Astrocyte (in vitro differentiated cells and primary cell): ENCODE measurements around the gene CXXC4. TPM values are rescaled to one million over a fixed set of nuclear protein-coding genes. Genes with fewer than 3 reads are reported as not detected.

Experiments used
- DNase-seq: peaks from one replicate; pipeline ENCODE4 v3.0.0-alpha.2; 2010; ENCODE audit warnings: low read depth
- FAIRE-seq: peaks from 2 replicates; lab custom pipeline; 2011; peaks lifted over from hg19 to GRCh38; lab: Jason Lieb, UNC
- H2AFZ ChIP-seq: 2 replicates; pipeline ENCODE4 v1.6.0; 2012; ENCODE audit warnings: low read depth, low read length, inconsistent platforms
- H3K27ac ChIP-seq: 2 replicates; pipeline ENCODE4 v1.5.1; 2011; ENCODE audit warnings: low read depth, low read length, inconsistent platforms
- H3K27me3 ChIP-seq: 2 replicates; pipeline ENCODE4 v1.6.0; 2011; ENCODE audit warnings: low read length, inconsistent platforms; ENCODE audit not compliant: insufficient read depth
- H3K36me3 ChIP-seq: 2 replicates; pipeline ENCODE4 v1.5.1; 2011; ENCODE audit warnings: low read length, inconsistent platforms; ENCODE audit not compliant: insufficient read depth
- H3K4me1 ChIP-seq: 2 replicates; pipeline ENCODE4 v1.5.1; 2011; ENCODE audit warnings: low read length, inconsistent platforms; ENCODE audit not compliant: insufficient read depth
- H3K4me2 ChIP-seq: 2 replicates; pipeline ENCODE4 v1.6.0; 2012; ENCODE audit warnings: low read length, inconsistent platforms
- H3K4me3 ChIP-seq: 2 replicates; pipeline ENCODE4 v1.5.1; 2011; ENCODE audit warnings: low read depth, mild to moderate bottlenecking, low read length, inconsistent platforms; ENCODE audit not compliant: insufficient read depth
- H3K79me2 ChIP-seq: 2 replicates; pipeline ENCODE4 v1.6.0; 2012; ENCODE audit warnings: mild to moderate bottlenecking, low read length, inconsistent platforms; ENCODE audit not compliant: insufficient read depth
- H3K9ac ChIP-seq: 2 replicates; pipeline ENCODE4 v1.6.0; 2012; ENCODE audit warnings: mild to moderate bottlenecking, low read length, inconsistent platforms
- H3K9me3 ChIP-seq: 2 replicates; pipeline ENCODE4 v1.5.1; 2012; ENCODE audit warnings: low read depth, mild to moderate bottlenecking, low read length, inconsistent platforms; ENCODE audit not compliant: insufficient read depth
- H4K20me1 ChIP-seq: 2 replicates; pipeline ENCODE4 v1.6.0; 2012; ENCODE audit warnings: low read length, inconsistent platforms; ENCODE audit not compliant: insufficient read depth
- H3K27ac Mint-ChIP-seq: one replicate; pipeline ENCODE4 v1.8.0; 2021; ENCODE audit warnings: mild to moderate bottlenecking, mixed read lengths; ENCODE audit not compliant: unreplicated experiment
- H3K27me3 Mint-ChIP-seq: one replicate; pipeline ENCODE4 v1.8.0; 2021; ENCODE audit warnings: low read depth, mixed read lengths; ENCODE audit not compliant: unreplicated experiment
- H3K36me3 Mint-ChIP-seq: one replicate; pipeline ENCODE4 v1.8.0; 2021; ENCODE audit warnings: low read depth, mixed read lengths; ENCODE audit not compliant: unreplicated experiment
- H3K4me1 Mint-ChIP-seq: one replicate; pipeline ENCODE4 v1.8.0; 2021; ENCODE audit warnings: low read depth, mixed read lengths; ENCODE audit not compliant: unreplicated experiment
- H3K4me3 Mint-ChIP-seq: one replicate; pipeline ENCODE4 v1.8.0; 2021; ENCODE audit warnings: mild to moderate bottlenecking, moderate library complexity, mixed read lengths; ENCODE audit not compliant: unreplicated experiment
- H3K9me3 Mint-ChIP-seq: one replicate; pipeline ENCODE4 v1.8.0; 2021; ENCODE audit warnings: mild to moderate bottlenecking, mixed read lengths; ENCODE audit not compliant: unreplicated experiment
- CTCF ChIP-seq: IDR thresholded peaks from 2 replicates; pipeline ENCODE4 v1.5.1; 2011; ENCODE audit warnings: low read depth, mild to moderate bottlenecking, inconsistent platforms, low read length, moderate library complexity; ENCODE audit not compliant: insufficient read depth
- EZH2 ChIP-seq: IDR thresholded peaks from 2 replicates; pipeline ENCODE4 v1.6.1; 2012; ENCODE audit warnings: mild to moderate bottlenecking, low read length, inconsistent platforms; ENCODE audit not compliant: insufficient read depth
- total RNA-seq: library from RNA; stranded (reverse); gene quantifications from 2 replicates; pipeline ENCODE4 v1.2.1, GENCODE V29; 2021

Gene CXXC4
- total RNA-seq, 1 donor from 2014 or later: 10.6 TPM

GRCh38 chr4:104490096-104490769, 4.5 kb downstream of the CXXC4 start:
- H2AFZ ChIP-seq: peak overlapping the region; percentile 91
- no peaks in the 10 kb centered on the region for H4K20me1 ChIP-seq
- H3K9me3 ChIP-seq: no peaks in the 10 kb centered on the region
- DNase-seq (peak; percentile 6), FAIRE-seq (no peak)
- Mint-ChIP-seq H3K27ac (peak overlapping the region; percentile 95), H3K4me1 (peaks cover 23% of the 10 kb centered on the region), H3K4me3 (peak overlapping the region; percentile 95), H3K36me3 (no peaks in the 10 kb centered on the region), H3K27me3 (no peaks in the 10 kb centered on the region), H3K9me3 (no peaks in the 10 kb centered on the region)
- TF ChIP-seq EZH2 (no peak), CTCF (no peak)
- H3K36me3 ChIP-seq: no peaks in the 10 kb centered on the region
- H3K79me2 ChIP-seq: no peaks in the 10 kb centered on the region
- H3K4me2 ChIP-seq: peak overlapping the region; percentile 94
- H3K9ac ChIP-seq: peak overlapping the region; percentile 58
- H3K27ac ChIP-seq: no peak overlapping the region
- H3K27me3 ChIP-seq: no peaks in the 10 kb centered on the region
- peak overlapping the region; percentile 73 for H3K4me3 ChIP-seq
- H3K4me1 ChIP-seq: peaks cover 9% of the 10 kb centered on the region

GRCh38 chr4:104489731-104490095, 5.0 kb downstream of the CXXC4 start:
- H3K27ac ChIP-seq: no peak overlapping the region
- Mint-ChIP-seq H3K27me3 (no peaks in the 10 kb centered on the region), H3K4me3 (peak overlapping the region; percentile 95), H3K27ac (peak overlapping the region; percentile 95), H3K4me1 (peaks cover 23% of the 10 kb centered on the region), H3K9me3 (no peaks in the 10 kb centered on the region), H3K36me3 (no peaks in the 10 kb centered on the region)
- H3K4me1 ChIP-seq: peaks cover 9% of the 10 kb centered on the region
- DNase-seq (no peak), FAIRE-seq (no peak)
- no peak overlapping the region for H3K4me2 ChIP-seq
- H3K4me3 ChIP-seq: no peak overlapping the region
- TF ChIP-seq CTCF (no peak), EZH2 (no peak)
- no peaks in the 10 kb centered on the region for H3K79me2 ChIP-seq
- H2AFZ ChIP-seq: no peak overlapping the region
- H3K9ac ChIP-seq: no peak overlapping the region
- no peaks in the 10 kb centered on the region for H3K9me3 ChIP-seq
- H3K27me3 ChIP-seq: no peaks in the 10 kb centered on the region
- no peaks in the 10 kb centered on the region for H3K36me3 ChIP-seq
- no peaks in the 10 kb centered on the region for H4K20me1 ChIP-seq

- Mint-ChIP-seq H3K9me3 (no peaks in the 10 kb centered on the region), H3K4me3 (peak overlapping the region; percentile 70), H3K27me3 (no peaks in the 10 kb centered on the region), H3K4me1 (peaks cover 23% of the 10 kb centered on the region), H3K27ac (peak overlapping the region; percentile 3), H3K36me3 (no peaks in the 10 kb centered on the region)
- no peak overlapping the region for H3K4me2 ChIP-seq
- no peaks in the 10 kb centered on the region for H3K9me3 ChIP-seq
- H3K79me2 ChIP-seq: no peaks in the 10 kb centered on the region
- FAIRE-seq (no peak), DNase-seq (no peak)
- no peak overlapping the region for H2AFZ ChIP-seq
- no peaks in the 10 kb centered on the region for H3K27me3 ChIP-seq
- TF ChIP-seq CTCF: no peak
- TF ChIP-seq EZH2: no peak
- H3K27ac ChIP-seq: no peak overlapping the region
- H3K4me3 ChIP-seq: no peak overlapping the region
- H3K36me3 ChIP-seq: no peaks in the 10 kb centered on the region
- peaks cover 9% of the 10 kb centered on the region for H3K4me1 ChIP-seq
- H4K20me1 ChIP-seq: no peaks in the 10 kb centered on the region
- H3K9ac ChIP-seq: no peak overlapping the region
Measured at GRCh38 chr4:104488151-104488550, 6.5 kb downstream of the CXXC4 start.
